Vagina (tissue), 2 donors: ENCODE results near the gene LRFN3. TPM values are rescaled to one million over a fixed set of nuclear protein-coding genes. Genes with fewer than 3 reads are reported as not detected.
"Not testable (repeated sequence)": the region's sequence is repeated elsewhere in the genome, so short reads cannot be mapped to it uniquely, and the experiment has no call there.

ENCODE experiments used
- DNase-seq, 2 donors: peaks; one replicate each; pipeline ENCODE4 v3.0.0-alpha.2; 2017; ENCODE audit errors: extremely low spot score in 2 of 2
- H3K27ac ChIP-seq: fragments of 200-600 bp; sonication (generic); one replicate; pipeline ENCODE4 v1.5.1; 2019
- H3K27me3 ChIP-seq: fragments of 200-600 bp; sonication (generic); one replicate; pipeline ENCODE4 v1.5.1; 2019
- H3K36me3 ChIP-seq, 2 donors: fragments of 200-600 bp; sonication (generic); one replicate each; pipeline ENCODE4 v1.5.1; 2017 to 2019
- H3K4me1 ChIP-seq: fragments of 200-600 bp; sonication (generic); one replicate; pipeline ENCODE4 v1.5.1; 2019
- H3K4me3 ChIP-seq, 2 donors: fragments of 200-600 bp; sonication (generic); 1 replicate in 1 of 2; 2 replicates in 1 of 2; pipeline ENCODE4 v1.5.1; 2016 to 2019
- H3K9me3 ChIP-seq: fragments of 200-600 bp; sonication (generic); one replicate; pipeline ENCODE4 v1.5.1; 2019
- POLR2A ChIP-seq, 2 donors: fragments of 450-650 bp; IDR thresholded peaks; one replicate each; pipeline ENCODE4 v1.6.1; 2017; ENCODE audit warnings: antibody characterized with exemption in 2 of 2, mild to moderate bottlenecking in 2 of 2, moderate library complexity in 2 of 2
- POLR2AphosphoS5 ChIP-seq, 2 donors: sonication (generic); formaldehyde crosslinking; IDR thresholded peaks; one replicate each; pipeline ENCODE4 v1.9.0; 2017; ENCODE audit warnings: antibody characterized with exemption in 2 of 2, mild to moderate bottlenecking in 2 of 2, low read depth in 1 of 2; ENCODE audit not compliant: insufficient read depth in 1 of 2
- intact Hi-C: fragments of 100-400 bp; cut with DNase I; formaldehyde crosslinking; loops from one replicate; pipeline ENCODE4 v1.15.1; 2023
- total RNA-seq: library from RNA; depleted of rRNA; stranded (reverse); fragments of >200 nt; gene quantifications from one replicate; pipeline ENCODE4 v1.2.3, GENCODE V29; 2016
- TF ChIP-seq, protein P1 (sequence below), 3 experiments: fragments of 450-650 bp in 2 of 3; fragments of 200-600 bp in 1 of 3; sonication (generic) in 1 of 3; IDR thresholded peaks; one replicate each; pipeline ENCODE4 v1.5.1; 2017 to 2019; ENCODE audit warnings: antibody characterized with exemption in 3 of 3, mild to moderate bottlenecking in 2 of 3, moderate library complexity in 2 of 3

The LRFN3 gene
- total RNA-seq, 1 donor from 2014 or later: 9.1 TPM

DNA sequence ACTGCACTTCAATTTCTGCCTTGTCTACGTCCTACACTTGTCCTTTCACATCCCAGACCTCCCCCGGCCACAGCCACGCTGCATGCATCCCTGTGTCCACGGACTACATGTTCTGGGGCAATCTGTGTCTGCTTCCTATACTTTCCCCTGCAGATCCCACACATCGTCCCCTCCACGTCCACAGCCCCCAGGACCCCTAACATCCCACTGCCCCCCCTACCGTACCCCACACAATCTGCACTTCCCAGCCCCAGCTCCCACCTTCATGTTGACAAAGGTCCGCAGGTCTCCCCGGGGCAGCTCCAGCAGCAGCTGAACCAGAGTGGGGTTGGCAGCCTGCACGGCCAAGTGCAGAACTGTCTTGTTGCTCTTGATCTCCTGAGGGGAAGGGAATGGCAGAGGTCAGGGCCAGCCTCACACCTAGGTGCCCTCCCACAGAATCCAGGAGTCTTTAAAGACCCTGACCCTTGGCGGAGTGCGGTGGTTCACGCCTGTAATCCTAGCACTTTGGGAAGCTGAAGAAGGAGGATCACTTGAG is 46.0 kb upstream of the LRFN3 start:
- intact Hi-C loops: no loop called here
- Histone ChIP-seq H3K27ac (no peak overlapping the region), H3K9me3 (no peaks in the 10 kb centered on the region), H3K36me3 (peaks cover 0 to 64% of the 10 kb centered on the region in 2 donors), H3K4me1 (no peaks in the 10 kb centered on the region), H3K27me3 (no peaks in the 10 kb centered on the region), H3K4me3 (no peak overlapping the region)
- DNase-seq: no peak
- no peak for TF ChIP-seq POLR2AphosphoS5 (IDR thresholded peaks at IDR 0.05; ENCODE audit: insufficient read depth in 1 of 2, low read depth in 1 of 2)
- TF ChIP-seq, protein P1, sequence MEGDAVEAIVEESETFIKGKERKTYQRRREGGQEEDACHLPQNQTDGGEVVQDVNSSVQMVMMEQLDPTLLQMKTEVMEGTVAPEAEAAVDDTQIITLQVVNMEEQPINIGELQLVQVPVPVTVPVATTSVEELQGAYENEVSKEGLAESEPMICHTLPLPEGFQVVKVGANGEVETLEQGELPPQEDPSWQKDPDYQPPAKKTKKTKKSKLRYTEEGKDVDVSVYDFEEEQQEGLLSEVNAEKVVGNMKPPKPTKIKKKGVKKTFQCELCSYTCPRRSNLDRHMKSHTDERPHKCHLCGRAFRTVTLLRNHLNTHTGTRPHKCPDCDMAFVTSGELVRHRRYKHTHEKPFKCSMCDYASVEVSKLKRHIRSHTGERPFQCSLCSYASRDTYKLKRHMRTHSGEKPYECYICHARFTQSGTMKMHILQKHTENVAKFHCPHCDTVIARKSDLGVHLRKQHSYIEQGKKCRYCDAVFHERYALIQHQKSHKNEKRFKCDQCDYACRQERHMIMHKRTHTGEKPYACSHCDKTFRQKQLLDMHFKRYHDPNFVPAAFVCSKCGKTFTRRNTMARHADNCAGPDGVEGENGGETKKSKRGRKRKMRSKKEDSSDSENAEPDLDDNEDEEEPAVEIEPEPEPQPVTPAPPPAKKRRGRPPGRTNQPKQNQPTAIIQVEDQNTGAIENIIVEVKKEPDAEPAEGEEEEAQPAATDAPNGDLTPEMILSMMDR (IDR thresholded peaks at IDR 0.05): no peak
- TF ChIP-seq POLR2A (IDR thresholded peaks at IDR 0.05): no peak

DNA sequence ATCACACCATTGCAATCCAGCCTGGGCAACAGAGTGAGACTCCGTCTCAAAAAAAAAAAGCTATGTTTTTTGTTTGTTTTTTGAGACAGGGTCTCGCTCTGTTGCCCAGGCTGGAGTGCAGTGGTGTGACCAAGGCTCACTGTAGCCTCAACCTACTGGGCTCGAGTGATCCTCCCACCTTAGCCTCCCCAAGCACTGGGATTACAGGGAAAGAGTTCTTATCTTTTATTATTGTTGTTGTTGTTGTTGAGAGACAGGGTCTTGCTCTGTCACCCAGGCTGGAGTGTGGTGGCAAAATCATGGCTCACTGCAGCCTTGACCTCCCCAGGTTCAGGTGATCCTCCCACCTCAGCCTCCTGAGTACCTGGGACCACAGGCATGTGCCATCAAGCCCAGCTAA is 44.4 kb upstream of the LRFN3 start:
- H3K27me3 ChIP-seq, H3K27ac ChIP-seq, H3K4me3 ChIP-seq, H3K4me1 ChIP-seq, H3K9me3 ChIP-seq, intact Hi-C loops, DNase-seq: not testable (repeated sequence)
- H3K36me3 ChIP-seq: peaks cover 0 to 78% of the 10 kb centered on the region in 2 donors

DNA sequence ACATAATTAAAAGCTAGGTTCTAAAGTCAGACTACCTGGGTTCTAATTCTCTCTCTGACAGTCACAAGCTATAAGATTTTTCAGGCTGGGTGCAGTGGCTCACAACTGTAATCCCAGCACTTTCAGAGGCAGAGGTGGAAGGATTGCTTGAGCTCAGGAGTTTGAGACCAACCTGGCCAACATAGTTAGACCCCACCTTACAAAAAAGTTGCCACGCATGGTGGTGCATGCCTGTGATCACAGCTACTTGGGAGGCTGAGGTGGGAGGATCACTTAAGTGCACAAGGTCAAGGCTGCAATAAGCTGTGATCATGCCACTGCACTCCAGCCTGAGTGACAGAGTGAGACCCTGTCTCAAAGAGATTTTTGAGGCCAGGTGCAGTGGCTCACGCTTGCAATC is 41.8 kb upstream of the LRFN3 start:
- no peaks in the 10 kb centered on the region for H3K9me3 ChIP-seq
- H3K27me3 ChIP-seq: no peaks in the 10 kb centered on the region
- H3K4me1 ChIP-seq: peaks cover 15% of the 10 kb centered on the region
- TF ChIP-seq, protein P1 (IDR thresholded peaks at IDR 0.05): no peak
- no peak for TF ChIP-seq POLR2A (IDR thresholded peaks at IDR 0.05)
- no peak for TF ChIP-seq POLR2AphosphoS5 (IDR thresholded peaks at IDR 0.05; ENCODE audit: insufficient read depth in 1 of 2, low read depth in 1 of 2)
- H3K4me3 ChIP-seq: no peak overlapping the region
- H3K27ac ChIP-seq: no peak overlapping the region
- intact Hi-C loops: no loop called here
- no peak for DNase-seq
- H3K36me3 ChIP-seq: peaks cover 0 to 60% of the 10 kb centered on the region in 2 donors

DNA sequence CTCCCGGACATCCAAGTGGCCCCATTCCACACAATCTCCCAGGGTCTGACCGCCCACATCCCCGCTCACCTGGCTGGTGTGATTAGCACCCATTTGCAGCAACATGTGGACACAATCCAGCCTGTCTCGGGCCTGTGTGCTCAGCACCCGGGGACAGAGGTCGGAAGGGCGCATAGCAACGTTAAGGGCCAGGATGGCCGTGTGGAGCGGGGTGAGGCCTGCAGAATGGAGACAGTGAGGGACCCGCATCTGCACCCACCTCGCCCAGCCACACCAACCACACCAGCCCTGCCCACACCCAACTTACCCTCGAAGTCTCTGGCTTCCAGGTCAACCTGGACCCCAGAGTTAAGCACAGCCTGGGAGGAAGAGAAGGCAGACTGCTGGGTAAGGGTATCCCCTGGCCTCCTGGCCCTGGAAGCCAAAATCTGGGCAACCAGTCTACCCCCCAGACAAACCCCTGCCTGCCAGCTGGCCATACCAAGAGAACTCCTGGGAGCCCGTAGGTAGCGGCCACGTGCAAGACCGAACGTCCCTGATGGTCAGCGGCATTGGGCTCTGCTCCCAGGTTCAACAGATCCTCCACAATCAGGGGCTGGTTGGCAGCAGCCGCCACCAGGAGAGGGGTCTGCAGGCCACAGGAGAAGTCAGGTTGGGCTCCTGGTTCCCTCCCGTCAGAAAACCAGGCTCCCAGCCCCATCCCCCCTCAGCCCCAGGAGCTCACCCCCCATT is 40.1 kb upstream of the LRFN3 start:
- Histone ChIP-seq H3K4me1 (peaks cover 22% of the 10 kb centered on the region), H3K27me3 (no peaks in the 10 kb centered on the region), H3K9me3 (no peaks in the 10 kb centered on the region), H3K36me3 (peaks cover 0 to 43% of the 10 kb centered on the region in 2 donors), H3K4me3 (no peak overlapping the region), H3K27ac (no peak overlapping the region)
- TF ChIP-seq POLR2AphosphoS5 (IDR thresholded peaks at IDR 0.05; ENCODE audit: insufficient read depth in 1 of 2, low read depth in 1 of 2) (no peak), POLR2A (IDR thresholded peaks at IDR 0.05) (no peak)
- TF ChIP-seq, protein P1 (IDR thresholded peaks at IDR 0.05): no peak
- intact Hi-C loops: no loop called here
- no peak for DNase-seq

DNA sequence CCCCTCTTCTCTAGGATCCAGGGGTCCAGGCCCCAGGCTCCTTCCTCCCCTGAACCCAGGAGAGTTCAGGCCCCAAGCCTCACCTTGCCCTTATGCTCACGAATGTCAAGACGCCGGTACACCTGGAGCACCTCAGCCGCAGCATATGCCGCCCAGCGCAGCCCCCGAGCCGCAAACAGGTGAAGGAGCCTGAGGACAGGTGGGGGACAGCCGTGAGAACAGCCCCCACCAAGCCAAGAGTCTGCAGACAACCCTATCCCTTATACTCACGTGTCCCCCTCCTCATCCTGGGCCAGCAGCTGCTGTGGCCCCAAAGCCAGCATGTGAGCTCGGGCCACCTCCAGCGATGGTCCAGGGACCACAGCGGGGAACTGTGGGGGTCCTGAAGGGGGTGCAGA is 39.5 kb upstream of the LRFN3 start:
- Histone ChIP-seq H3K27ac (no peak overlapping the region), H3K4me1 (peaks cover 28% of the 10 kb centered on the region), H3K36me3 (peaks cover 0 to 41% of the 10 kb centered on the region in 2 donors), H3K27me3 (no peaks in the 10 kb centered on the region), H3K9me3 (no peaks in the 10 kb centered on the region), H3K4me3 (no peak overlapping the region)
- TF ChIP-seq POLR2A (IDR thresholded peaks at IDR 0.05) (no peak), POLR2AphosphoS5 (IDR thresholded peaks at IDR 0.05; ENCODE audit: insufficient read depth in 1 of 2, low read depth in 1 of 2) (no peak)
- TF ChIP-seq, protein P1 (IDR thresholded peaks at IDR 0.05): no peak
- DNase-seq: no peak
- intact Hi-C loops: no loop called here
